Progenitor cell of endocrine pancreas (in vitro differentiated cells): ENCODE measurements around the gene NALF2. TPM values are rescaled to one million over a fixed set of nuclear protein-coding genes. Genes with fewer than 3 reads are reported as not detected.

Source experiments
- DNase-seq: peaks from one replicate; pipeline ENCODE4 v3.0.0; 2021; ENCODE audit warnings: low spot score; ENCODE audit not compliant: unreplicated experiment
- H3K27ac Mint-ChIP-seq: 2 replicates; pipeline ENCODE4 v1.8.0; 2021; ENCODE audit warnings: mild to moderate bottlenecking, moderate library complexity, mixed read lengths
- H3K27me3 Mint-ChIP-seq: 2 replicates; pipeline ENCODE4 v1.8.0; 2021; ENCODE audit warnings: mixed read lengths
- H3K36me3 Mint-ChIP-seq: 2 replicates; pipeline ENCODE4 v1.8.0; 2022; ENCODE audit warnings: mixed read lengths; ENCODE audit not compliant: insufficient read depth
- H3K4me1 Mint-ChIP-seq: 2 replicates; pipeline ENCODE4 v1.8.0; 2021; ENCODE audit warnings: low read depth, mixed read lengths
- H3K4me3 Mint-ChIP-seq: 2 replicates; pipeline ENCODE4 v1.8.0; 2021; ENCODE audit warnings: low read depth, mild to moderate bottlenecking, moderate library complexity, mixed read lengths
- H3K9me3 Mint-ChIP-seq: 2 replicates; pipeline ENCODE4 v1.8.0; 2021; ENCODE audit warnings: low read depth, mixed read lengths
- total RNA-seq: library from RNA; stranded (reverse); gene quantifications from 2 replicates; pipeline ENCODE4 v1.2.1, GENCODE V29; 2021
- TF ChIP-seq, protein P1 (sequence below): fragments of 200-600 bp; sonication (generic); IDR thresholded peaks from one replicate; pipeline ENCODE4 v1.5.0; 2021; ENCODE audit warnings: antibody characterized with exemption, mild to moderate bottlenecking; ENCODE audit not compliant: unreplicated experiment

NALF2 gene
- total RNA-seq, 1 donor from 2014 or later: 3.2 TPM

DNA sequence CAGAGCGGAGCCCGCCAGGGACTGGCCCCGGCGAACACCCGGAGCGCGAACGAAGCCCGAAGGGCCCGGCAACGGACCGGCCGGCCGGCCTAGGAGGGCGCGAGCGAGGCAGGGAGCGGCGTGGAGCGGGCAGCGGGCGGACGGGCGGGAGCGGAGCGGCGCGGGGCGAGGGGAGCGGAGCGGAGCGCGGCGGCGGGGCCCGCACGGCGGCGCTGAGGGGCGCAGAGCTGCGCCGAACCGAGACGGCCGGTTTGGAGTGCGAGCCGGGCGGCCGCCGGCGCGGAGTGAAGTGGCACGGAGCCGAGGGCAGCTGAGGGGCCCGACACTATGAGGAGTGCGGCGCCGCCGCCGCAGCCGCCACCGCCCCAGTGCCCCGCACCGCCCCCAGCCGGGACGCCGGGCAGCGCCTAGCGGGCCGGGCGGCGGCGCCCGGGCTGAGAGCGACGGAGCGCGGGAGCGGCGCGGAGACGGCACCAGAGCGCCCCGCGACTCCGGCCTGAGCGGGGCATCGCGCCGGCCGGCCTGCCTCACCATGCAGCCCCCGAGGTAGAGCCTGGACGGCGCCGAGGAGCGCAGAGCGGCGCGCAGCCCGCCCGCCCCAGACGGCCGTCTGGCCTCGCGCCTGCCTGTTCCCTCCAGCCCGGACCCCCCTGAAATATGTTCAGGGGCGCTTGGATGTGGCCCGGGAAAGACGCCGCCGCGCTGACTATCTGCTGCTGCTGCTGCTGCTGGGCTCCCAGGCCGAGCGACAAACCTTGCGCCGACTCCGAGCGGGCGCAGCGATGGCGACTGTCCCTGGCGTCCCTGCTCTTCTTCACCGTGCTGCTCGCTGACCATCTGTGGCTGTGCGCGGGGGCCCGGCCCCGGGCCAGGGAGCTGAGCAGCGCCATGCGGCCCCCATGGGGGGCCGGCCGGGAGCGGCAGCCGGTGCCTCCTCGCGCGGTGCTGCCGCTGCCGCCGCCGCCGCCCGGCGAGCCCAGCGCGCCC, 793 bp downstream of the NALF2 start:
- no peaks in the 10 kb centered on the region for H3K36me3 Mint-ChIP-seq
- H3K4me1 Mint-ChIP-seq: no peaks in the 10 kb centered on the region
- H3K27me3 Mint-ChIP-seq: peaks cover 13% of the 10 kb centered on the region
- TF ChIP-seq, protein P1, sequence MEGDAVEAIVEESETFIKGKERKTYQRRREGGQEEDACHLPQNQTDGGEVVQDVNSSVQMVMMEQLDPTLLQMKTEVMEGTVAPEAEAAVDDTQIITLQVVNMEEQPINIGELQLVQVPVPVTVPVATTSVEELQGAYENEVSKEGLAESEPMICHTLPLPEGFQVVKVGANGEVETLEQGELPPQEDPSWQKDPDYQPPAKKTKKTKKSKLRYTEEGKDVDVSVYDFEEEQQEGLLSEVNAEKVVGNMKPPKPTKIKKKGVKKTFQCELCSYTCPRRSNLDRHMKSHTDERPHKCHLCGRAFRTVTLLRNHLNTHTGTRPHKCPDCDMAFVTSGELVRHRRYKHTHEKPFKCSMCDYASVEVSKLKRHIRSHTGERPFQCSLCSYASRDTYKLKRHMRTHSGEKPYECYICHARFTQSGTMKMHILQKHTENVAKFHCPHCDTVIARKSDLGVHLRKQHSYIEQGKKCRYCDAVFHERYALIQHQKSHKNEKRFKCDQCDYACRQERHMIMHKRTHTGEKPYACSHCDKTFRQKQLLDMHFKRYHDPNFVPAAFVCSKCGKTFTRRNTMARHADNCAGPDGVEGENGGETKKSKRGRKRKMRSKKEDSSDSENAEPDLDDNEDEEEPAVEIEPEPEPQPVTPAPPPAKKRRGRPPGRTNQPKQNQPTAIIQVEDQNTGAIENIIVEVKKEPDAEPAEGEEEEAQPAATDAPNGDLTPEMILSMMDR: no peak
- H3K27ac Mint-ChIP-seq: no peak overlapping the region
- peak overlapping the region; percentile 81 for H3K4me3 Mint-ChIP-seq
- peaks cover 3% of the 10 kb centered on the region for H3K9me3 Mint-ChIP-seq
- DNase-seq: no peak

DNA sequence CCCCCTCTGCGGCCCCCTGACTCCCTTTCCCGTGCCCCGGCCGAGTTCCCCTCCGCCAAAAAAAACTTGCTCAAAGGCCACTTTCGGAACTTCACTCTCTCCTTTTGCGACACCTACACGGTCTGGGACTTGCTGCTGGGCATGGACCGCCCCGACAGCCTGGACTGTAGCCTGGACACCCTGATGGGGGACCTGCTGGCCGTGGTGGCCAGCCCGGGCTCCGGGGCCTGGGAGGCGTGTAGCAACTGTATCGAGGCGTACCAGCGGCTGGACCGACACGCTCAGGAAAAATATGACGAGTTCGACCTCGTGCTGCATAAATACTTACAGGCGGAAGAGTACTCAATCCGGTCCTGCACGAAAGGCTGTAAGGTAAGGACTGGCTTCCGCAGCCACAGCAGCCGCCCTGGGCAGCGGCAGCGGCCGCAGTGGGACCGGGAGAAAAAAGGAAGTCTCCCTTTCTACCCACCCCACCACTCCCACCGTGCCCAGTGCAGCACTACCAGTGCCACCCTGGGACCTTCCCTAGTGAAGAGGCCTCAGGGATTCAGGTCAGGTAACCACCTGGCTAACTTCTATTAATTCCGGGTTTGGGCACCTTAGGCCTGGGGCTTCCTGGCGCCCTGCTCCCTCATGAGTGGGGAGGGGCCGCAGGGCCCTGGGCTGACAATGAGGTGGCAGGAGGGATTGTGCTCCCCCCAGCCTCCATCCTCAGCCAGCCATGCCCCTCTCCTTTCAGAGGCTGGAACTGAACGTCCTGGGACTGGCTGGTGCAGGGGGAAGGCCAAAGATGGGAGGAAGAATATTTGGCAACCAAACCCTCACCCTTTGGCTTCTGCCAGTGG, 1.9 kb downstream of the NALF2 start:
- peaks cover 3% of the 10 kb centered on the region for H3K9me3 Mint-ChIP-seq
- peak overlapping the region; percentile 77 for H3K4me3 Mint-ChIP-seq

DNA sequence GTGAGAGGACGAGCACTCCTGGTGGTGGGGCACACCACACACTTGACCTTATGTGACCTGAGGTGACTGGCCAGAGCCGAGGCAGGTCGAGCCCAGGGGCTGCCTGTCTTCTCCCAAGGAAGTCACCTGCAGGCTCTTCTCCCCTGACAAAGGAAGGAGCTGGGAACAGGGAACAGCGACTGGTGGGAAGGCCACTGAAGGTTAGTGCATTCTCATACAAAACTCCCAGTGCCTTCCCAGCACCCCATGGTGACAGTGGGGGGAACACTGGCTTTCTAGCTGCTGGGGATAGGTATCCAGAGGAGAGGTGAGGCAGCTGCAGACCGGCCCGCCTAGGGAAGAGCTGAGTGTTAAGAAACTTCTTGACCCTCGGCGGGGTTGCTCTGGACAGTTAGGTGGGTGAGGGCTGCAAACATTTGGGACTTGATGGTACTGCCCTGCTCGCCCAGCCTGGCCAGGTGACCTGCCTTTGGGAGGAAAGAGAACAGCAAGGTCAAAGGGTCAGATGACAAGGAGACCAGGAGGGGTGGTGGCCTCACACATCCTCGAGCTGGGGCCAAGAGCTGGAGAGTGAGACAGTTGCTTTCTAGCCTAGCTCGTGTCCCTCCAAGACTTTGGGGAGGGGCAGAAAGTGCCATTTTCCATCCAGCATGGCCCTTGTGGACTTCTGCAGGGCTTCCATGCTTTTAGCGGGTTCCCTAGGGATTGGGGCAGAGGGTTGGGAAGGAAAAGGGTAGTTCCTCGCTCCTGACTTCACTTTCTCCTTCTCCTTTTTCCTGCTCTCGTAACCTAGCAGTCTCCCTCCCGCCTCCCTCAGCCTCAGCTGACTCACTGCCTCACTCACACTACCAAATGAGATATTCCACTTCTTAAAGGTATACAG, 2.7 kb downstream of the NALF2 start:
- Mint-ChIP-seq H3K4me1 (no peaks in the 10 kb centered on the region), H3K9me3 (peaks cover 3% of the 10 kb centered on the region), H3K27me3 (peaks cover 13% of the 10 kb centered on the region), H3K27ac (no peak overlapping the region), H3K36me3 (no peaks in the 10 kb centered on the region), H3K4me3 (no peak overlapping the region)
- TF ChIP-seq, protein P1: no peak
- DNase-seq: no peak

More for the DNA sequence above, 1.9 kb downstream of the NALF2 start:
- TF ChIP-seq, protein P1: no peak
- no peaks in the 10 kb centered on the region for H3K4me1 Mint-ChIP-seq
- H3K27ac Mint-ChIP-seq: no peak overlapping the region
- peaks cover 13% of the 10 kb centered on the region for H3K27me3 Mint-ChIP-seq
- no peaks in the 10 kb centered on the region for H3K36me3 Mint-ChIP-seq
- no peak for DNase-seq

DNA sequence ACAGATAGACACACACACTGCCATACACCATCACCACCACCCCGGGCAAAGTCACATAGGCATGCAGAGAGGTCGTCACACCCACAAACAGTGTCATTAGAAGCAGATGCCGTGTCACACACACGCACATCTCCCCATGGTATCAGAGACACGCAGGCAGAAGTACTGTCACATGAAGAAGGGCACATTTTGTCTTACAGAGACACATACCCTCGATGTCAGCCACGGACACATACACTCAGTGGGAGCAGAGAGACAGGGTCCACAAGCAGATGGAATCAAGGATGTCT, 3.3 kb downstream of the NALF2 start:
- Mint-ChIP-seq H3K9me3 (peaks cover 3% of the 10 kb centered on the region), H3K4me1 (no peaks in the 10 kb centered on the region), H3K27ac (no peak overlapping the region), H3K27me3 (peaks cover 13% of the 10 kb centered on the region), H3K36me3 (no peaks in the 10 kb centered on the region), H3K4me3 (no peak overlapping the region)
- TF ChIP-seq, protein P1: no peak
- no peak for DNase-seq
